Measurements from ENCODE around the gene STARD7. TPM values are rescaled to one million over a fixed set of nuclear protein-coding genes. Genes with fewer than 3 reads are reported as not detected.

The STARD7 gene
- total and polyA plus RNA-seq, 10 of the 15 experiments (the other 5 are each of a cell fraction or from before 2014, with no cell fraction given), result 85.4 to 237 (median 153) TPM

DNA sequence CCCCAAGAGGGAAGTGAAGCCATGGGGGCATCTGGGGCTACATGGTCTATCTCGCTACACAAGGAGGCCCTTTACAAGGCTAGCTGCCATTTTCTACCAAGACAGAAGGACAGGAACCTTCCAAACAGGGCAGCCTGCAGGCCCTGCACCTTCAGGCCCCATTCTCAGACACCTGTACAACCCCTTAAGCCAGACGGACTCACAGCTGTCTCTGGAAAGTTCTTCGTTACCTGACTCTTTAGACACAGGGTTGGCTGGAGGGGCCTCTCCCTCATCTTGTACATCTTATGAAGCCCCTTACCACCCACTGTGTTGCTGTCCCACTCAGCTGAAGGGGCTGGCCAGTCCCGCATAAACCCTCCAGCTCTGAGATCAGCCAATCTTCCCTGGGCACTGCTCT is 40.0 kb upstream of the STARD7 start:
- ChIA-PET POLR2A (no interaction called here), SMC1A (ENCODE audit: uncharacterized antibody, unreplicated experiment) (no interaction called here), CTCF (interaction anchor here (3.3 kb wide), 1 partner anchor 11 kb away, joined by 12 read pairs; no protein-coding TSS in a partner anchor), RAD21 (ENCODE audit: unreplicated experiment) (no interaction called here)
- H4K20me1 ChIP-seq (ENCODE audit: control insufficient read depth, insufficient read depth), result no peaks in the 10 kb centered on the region
- ATAC-seq (no peak), FAIRE-seq (no peak), DNase-seq (ENCODE audit: low read depth, low spot score) (no peak)
- intact Hi-C loops (cut with micrococcal nuclease; ENCODE audit: unreplicated experiment), result no loop called here
- TSS peak; percentile 57 for BruUV-seq (replicated peaks)
- H2AFZ ChIP-seq (ENCODE audit: control insufficient read depth, low read depth, low read length), result no peak overlapping the region
- H3K27ac ChIP-seq (ENCODE audit: control insufficient read depth, insufficient read depth), result no peak overlapping the region
- H3K9me3 ChIP-seq (replicated peaks; ENCODE audit: control insufficient read depth, insufficient read depth, low read length), result no peaks in the 10 kb centered on the region
- TF ChIP-seq ZNF207 (IDR thresholded peaks at IDR 0.05; ENCODE audit: borderline replicate concordance) (no peak), SREBF2 (IDR thresholded peaks at IDR 0.05; ENCODE audit: low read length) (no peak), SUZ12 (IDR thresholded peaks at IDR 0.05; ENCODE audit: unreplicated experiment) (no peak), TCF3 (IDR thresholded peaks at IDR 0.05; ENCODE audit: borderline replicate concordance, insufficient read depth, low read depth, low read length) (no peak), SMC3 (IDR thresholded peaks at IDR 0.05; ENCODE audit: borderline replicate concordance, low read length) (no peak), SRF (IDR thresholded peaks at IDR 0.05; ENCODE audit: low read depth in 2 of 2, low read length in 2 of 2) (no peak)
- TF ChIP-seq, protein P1, sequence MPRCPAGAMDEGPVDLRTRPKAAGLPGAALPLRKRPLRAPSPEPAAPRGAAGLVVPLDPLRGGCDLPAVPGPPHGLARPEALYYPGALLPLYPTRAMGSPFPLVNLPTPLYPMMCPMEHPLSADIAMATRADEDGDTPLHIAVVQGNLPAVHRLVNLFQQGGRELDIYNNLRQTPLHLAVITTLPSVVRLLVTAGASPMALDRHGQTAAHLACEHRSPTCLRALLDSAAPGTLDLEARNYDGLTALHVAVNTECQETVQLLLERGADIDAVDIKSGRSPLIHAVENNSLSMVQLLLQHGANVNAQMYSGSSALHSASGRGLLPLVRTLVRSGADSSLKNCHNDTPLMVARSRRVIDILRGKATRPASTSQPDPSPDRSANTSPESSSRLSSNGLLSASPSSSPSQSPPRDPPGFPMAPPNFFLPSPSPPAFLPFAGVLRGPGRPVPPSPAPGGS (IDR thresholded peaks at IDR 0.05; ENCODE audit: borderline replicate concordance, insufficient read depth, low read depth, low read length, poor library complexity, severe bottlenecking), result no peak
- TF ChIP-seq, protein P2, sequence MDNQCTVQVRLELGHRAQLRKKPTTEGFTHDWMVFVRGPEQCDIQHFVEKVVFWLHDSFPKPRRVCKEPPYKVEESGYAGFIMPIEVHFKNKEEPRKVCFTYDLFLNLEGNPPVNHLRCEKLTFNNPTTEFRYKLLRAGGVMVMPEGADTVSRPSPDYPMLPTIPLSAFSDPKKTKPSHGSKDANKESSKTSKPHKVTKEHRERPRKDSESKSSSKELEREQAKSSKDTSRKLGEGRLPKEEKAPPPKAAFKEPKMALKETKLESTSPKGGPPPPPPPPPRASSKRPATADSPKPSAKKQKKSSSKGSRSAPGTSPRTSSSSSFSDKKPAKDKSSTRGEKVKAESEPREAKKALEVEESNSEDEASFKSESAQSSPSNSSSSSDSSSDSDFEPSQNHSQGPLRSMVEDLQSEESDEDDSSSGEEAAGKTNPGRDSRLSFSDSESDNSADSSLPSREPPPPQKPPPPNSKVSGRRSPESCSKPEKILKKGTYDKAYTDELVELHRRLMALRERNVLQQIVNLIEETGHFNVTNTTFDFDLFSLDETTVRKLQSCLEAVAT (IDR thresholded peaks at IDR 0.05), result no peak
- TF ChIP-seq, protein P3, sequence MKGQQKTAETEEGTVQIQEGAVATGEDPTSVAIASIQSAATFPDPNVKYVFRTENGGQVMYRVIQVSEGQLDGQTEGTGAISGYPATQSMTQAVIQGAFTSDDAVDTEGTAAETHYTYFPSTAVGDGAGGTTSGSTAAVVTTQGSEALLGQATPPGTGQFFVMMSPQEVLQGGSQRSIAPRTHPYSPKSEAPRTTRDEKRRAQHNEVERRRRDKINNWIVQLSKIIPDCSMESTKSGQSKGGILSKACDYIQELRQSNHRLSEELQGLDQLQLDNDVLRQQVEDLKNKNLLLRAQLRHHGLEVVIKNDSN (IDR thresholded peaks at IDR 0.05; ENCODE audit: borderline replicate concordance, extremely low read length, insufficient read depth, low read depth, low read length), result no peak
- H3K36me3 ChIP-seq (ENCODE audit: control insufficient read depth in 2 of 2, insufficient read depth in 2 of 2, low read length in 1 of 2), result peaks cover 14 to 15% of the 10 kb centered on the region in 2 experiments; a peak in 3 of 4 replicates
- no peak overlapping the region for H3K9ac ChIP-seq (ENCODE audit: control insufficient read depth, insufficient read depth, low read length)
- no peak overlapping the region for H3K4me3 ChIP-seq
- no peaks in the 10 kb centered on the region for H3K79me2 ChIP-seq (ENCODE audit: control insufficient read depth, insufficient read depth, low read length)
- H3K27me3 ChIP-seq (replicated peaks in 1 of 2; ENCODE audit: control insufficient read depth in 2 of 2, insufficient read depth in 2 of 2, low read length in 1 of 2), result no peaks in the 10 kb centered on the region
- 98% methylated on average over 4 of the region's 4 CpGs for WGBS (ENCODE audit: insufficient coverage, insufficient replicate concordance, low lambda C conversion rate, missing lambda C conversion rate)
- in situ Hi-C loops (cut with MboI), result no loop called here
- no peak overlapping the region for H3K4me2 ChIP-seq (ENCODE audit: control insufficient read depth, insufficient read depth)
- H3K4me1 ChIP-seq (ENCODE audit: control insufficient read depth, insufficient read depth, low read length), result peaks cover 9% of the 10 kb centered on the region

Measured in GM12878 (cell line).